HCT116 (cell line): ENCODE measurements around the gene ATP2B3. TPM values are rescaled to one million over a fixed set of nuclear protein-coding genes. Genes with fewer than 3 reads are reported as not detected.

Experiments
- ATAC-seq: fragments of 200-7000 bp; cut with Tn5 transposase; 2 replicates; pipeline ENCODE4 v1.9.1; 2020; ENCODE audit warnings: mild to moderate bottlenecking, moderate library complexity
- BruUV-seq: library from RNA; stranded (reverse); fragments of 400-500 nt; replicated peaks from 2 replicates; lab custom pipeline; 2021; lab: Mats Ljungman, UMichigan
- CTCF ChIA-PET: fragments of 300-600 bp; sonication (Branson Sonifier 250); formaldehyde crosslinking; loops from one replicate; lab custom pipeline; 2021; ENCODE audit warnings: antibody characterized with exemption; lab: Charles Lee
- POLR2A ChIA-PET: fragments of 300-600, 350-600 bp; sonication (Branson Sonifier 250); formaldehyde crosslinking; loops from one replicate; lab custom pipeline; 2021; ENCODE audit warnings: antibody characterized with exemption; lab: Charles Lee
- RAD21 ChIA-PET, 2 experiments: fragments of 300-600 bp; sonication (Branson Sonifier 250); formaldehyde crosslinking; loops; one replicate each; lab custom pipeline; 2023; ENCODE audit warnings: low total read pairs in 2 of 2; ENCODE audit not compliant: uncharacterized antibody in 2 of 2, unreplicated experiment in 2 of 2, low non-redundant PET in 1 of 2; lab: Charles Lee
- DNase-seq: peaks from one replicate; pipeline ENCODE4 v3.0.0-alpha.2; 2010; ENCODE audit warnings: low read depth, low spot score
- H2AFZ ChIP-seq: fragments of 200-600 bp; shearing (Covaris generic), sonication (generic); 2 replicates; pipeline ENCODE4 v1.6.1; 2017; ENCODE audit warnings: low read depth, mixed run types, mixed read lengths, antibody characterized with exemption, low read length; ENCODE audit not compliant: poor library complexity, severe bottlenecking
- H3K27ac ChIP-seq: 2 replicates; pipeline ENCODE4 v1.5.1; 2012; ENCODE audit warnings: low read depth, low read length
- H3K27me3 ChIP-seq: fragments of 200-600 bp; sonication (generic); 2 replicates; pipeline ENCODE4 v1.6.1; 2016; ENCODE audit warnings: mixed run types, low read length, mixed read lengths; ENCODE audit not compliant: insufficient read depth
- H3K36me3 ChIP-seq, 2 experiments: fragments of 200-500 bp in 1 of 2; fragments of 200-600 bp in 1 of 2; sonication (Bioruptor generic) in 1 of 2; sonication (generic) in 1 of 2; 2 replicates each; pipeline versions ENCODE4 v1.5.1 to v1.6.1; 2014 to 2016; ENCODE audit warnings: low read length in 2 of 2, inconsistent platforms in 1 of 2, mixed read lengths in 1 of 2, mixed run types in 1 of 2; ENCODE audit not compliant: insufficient read depth in 2 of 2, control insufficient read depth in 1 of 2
- H3K4me1 ChIP-seq, 2 experiments: fragments of 200-600 bp in 1 of 2; sonication (generic) in 1 of 2; 2 replicates each; pipeline versions ENCODE4 v1.5.1 to v1.6.1; 2012 to 2017; ENCODE audit warnings: low read length in 2 of 2, inconsistent platforms in 1 of 2, mild to moderate bottlenecking in 1 of 2, mixed read lengths in 1 of 2, mixed run types in 1 of 2, moderate library complexity in 1 of 2; ENCODE audit not compliant: insufficient read depth in 2 of 2, control insufficient read depth in 1 of 2
- H3K4me2 ChIP-seq: fragments of 200-600 bp; sonication (generic); 2 replicates; pipeline ENCODE4 v1.6.1; 2017; ENCODE audit warnings: mixed run types, low read length, mixed read lengths
- H3K4me3 ChIP-seq, 2 experiments: fragments of 200-600 bp in 1 of 2; sonication (generic) in 1 of 2; replicated peaks in 1 of 2; 2 replicates each; pipeline ENCODE4 v1.5.1; 2011 to 2016; ENCODE audit warnings: low read length in 2 of 2, control low read depth in 1 of 2, low read depth in 1 of 2, mild to moderate bottlenecking in 1 of 2, mixed read lengths in 1 of 2, mixed run types in 1 of 2
- H3K79me2 ChIP-seq: fragments of 200-600 bp; sonication (generic); 2 replicates; pipeline ENCODE4 v1.6.1; 2017; ENCODE audit warnings: mild to moderate bottlenecking, mixed run types, low read length, moderate library complexity, mixed read lengths; ENCODE audit not compliant: insufficient read depth
- H3K9ac ChIP-seq: fragments of 200-600 bp; sonication (generic); 2 replicates; pipeline ENCODE4 v1.6.1; 2016; ENCODE audit warnings: low read length, mixed read lengths
- H3K9me2 ChIP-seq: fragments of 200-600 bp; sonication (generic), shearing (Covaris generic); 2 replicates; pipeline ENCODE4 v1.6.1; 2017; ENCODE audit warnings: mixed run types, mild to moderate bottlenecking, moderate library complexity; ENCODE audit not compliant: insufficient read depth
- H3K9me3 ChIP-seq, 2 experiments: fragments of 200-500 bp in 1 of 2; fragments of 200-600 bp in 1 of 2; sonication (Bioruptor generic) in 1 of 2; sonication (generic) in 1 of 2; 2 replicates each; pipeline ENCODE4 v1.6.1; 2014 to 2017; ENCODE audit warnings: low read length in 2 of 2, mixed read lengths in 2 of 2, inconsistent platforms in 1 of 2, low read depth in 1 of 2, mild to moderate bottlenecking in 1 of 2, mixed run types in 1 of 2, moderate library complexity in 1 of 2; ENCODE audit not compliant: control insufficient read depth in 1 of 2, insufficient read depth in 1 of 2
- H4K20me1 ChIP-seq: fragments of 200-600 bp; sonication (generic), shearing (Covaris generic); 2 replicates; pipeline ENCODE4 v1.6.1; 2017; ENCODE audit warnings: mixed run types, mild to moderate bottlenecking, moderate library complexity; ENCODE audit not compliant: insufficient read depth
- POLR2A ChIP-seq: IDR thresholded peaks from 2 replicates; pipeline ENCODE4 v1.7.0; 2011; ENCODE audit warnings: borderline replicate concordance; ENCODE audit not compliant: insufficient read depth, insufficient read length; ENCODE audit errors: extremely low read depth
- SIN3A ChIP-seq: IDR thresholded peaks from 2 replicates; pipeline ENCODE4 v1.6.1; 2012; ENCODE audit warnings: low read depth
- SP1 ChIP-seq: IDR thresholded peaks from 2 replicates; pipeline ENCODE4 v1.6.1; 2012; ENCODE audit warnings: low read depth
- SRF ChIP-seq: IDR thresholded peaks from 2 replicates; pipeline ENCODE4 v1.6.1; 2012; ENCODE audit warnings: low read depth
- intact Hi-C: fragments of 100-400 bp; cut with micrococcal nuclease; formaldehyde crosslinking; loops from 2 replicates; pipeline ENCODE4 v1.10.0; 2022
- total RNA-seq: library from RNA; stranded (reverse); gene quantifications from one replicate; pipeline ENCODE4 v1.2.1, GENCODE V29; 2021; ENCODE audit not compliant: unreplicated experiment
- TF ChIP-seq, protein P1 (sequence below): IDR thresholded peaks from 2 replicates; pipeline ENCODE4 v1.6.1; 2011; ENCODE audit warnings: mild to moderate bottlenecking, low read length, moderate library complexity; ENCODE audit not compliant: insufficient replicate concordance; ENCODE audit errors: extremely low read depth
- TF ChIP-seq, protein P2 (sequence below): IDR thresholded peaks from 2 replicates; pipeline ENCODE4 v1.6.1; 2012

Gene ATP2B3
- total RNA-seq, 1 experiment from 2014 or later = not detected

DNA sequence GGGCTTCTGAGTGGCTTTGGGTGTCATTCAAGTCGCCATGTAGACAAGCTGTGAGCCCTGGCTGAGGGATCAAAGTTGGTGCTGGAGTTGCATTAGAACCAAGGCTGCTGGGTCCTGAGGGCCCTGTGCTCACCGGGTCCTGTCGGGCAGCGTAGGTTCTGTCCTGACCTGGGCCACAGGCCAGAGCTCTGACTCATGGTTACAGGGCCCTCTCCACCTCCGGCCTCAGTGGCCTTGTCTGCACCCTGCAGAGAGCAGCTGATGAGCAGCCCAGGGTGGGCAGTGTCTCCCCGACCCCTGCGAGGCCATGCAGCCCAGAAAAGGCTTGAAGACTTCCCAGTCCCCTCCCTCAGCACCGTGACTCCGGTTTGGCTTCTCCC lies 22.5 kb downstream of the ATP2B3 start:
- no peak overlapping the region for H3K27ac ChIP-seq
- no peak for TF ChIP-seq SIN3A
- ChIA-PET POLR2A (no interaction called here), RAD21 (interaction anchor here in 1 of 2 experiments (1.1 kb wide), 1 partner anchor 128 kb away, joined by 7 read pairs; no protein-coding TSS in a partner anchor), CTCF (interaction anchor here (0.9 to 2.1 kb wide), 8 partner anchors 8 to 599 kb away, joined by 3 to 25 read pairs (median 4); partner anchors contain the start of gene DUSP9)
- H3K9ac ChIP-seq = no peak overlapping the region
- no peak; the same call in 1 of the 2 replicates for ATAC-seq
- H3K36me3 ChIP-seq = no peaks in the 10 kb centered on the region
- no peaks in the 10 kb centered on the region for H3K9me2 ChIP-seq
- peaks cover 0 to 5% of the 10 kb centered on the region in 2 experiments; a peak in 1 of 4 replicates for H3K4me1 ChIP-seq
- intact Hi-C loops = loop anchor here (1.0 kb wide), 2 partner anchors 109 to 128 kb away; no protein-coding TSS in a partner anchor
- H4K20me1 ChIP-seq = no peaks in the 10 kb centered on the region
- no peak for DNase-seq
- no peaks in the 10 kb centered on the region for H3K9me3 ChIP-seq
- no peaks in the 10 kb centered on the region for H3K79me2 ChIP-seq
- H3K4me3 ChIP-seq = no peak overlapping the region
- H3K27me3 ChIP-seq = no peaks in the 10 kb centered on the region
- H2AFZ ChIP-seq = no peak overlapping the region
- no TSS peak for BruUV-seq
- 0 out of 2 replicates have a peak overlapping the region, but pooled peaks have one; percentile 19 for H3K4me2 ChIP-seq

GRCh38 chrX:153544727-153545126 lies 27.3 kb downstream of the ATP2B3 start:
- no peak overlapping the region for H3K4me2 ChIP-seq
- ATAC-seq (no peak), DNase-seq (no peak)
- TF ChIP-seq, protein P1, sequence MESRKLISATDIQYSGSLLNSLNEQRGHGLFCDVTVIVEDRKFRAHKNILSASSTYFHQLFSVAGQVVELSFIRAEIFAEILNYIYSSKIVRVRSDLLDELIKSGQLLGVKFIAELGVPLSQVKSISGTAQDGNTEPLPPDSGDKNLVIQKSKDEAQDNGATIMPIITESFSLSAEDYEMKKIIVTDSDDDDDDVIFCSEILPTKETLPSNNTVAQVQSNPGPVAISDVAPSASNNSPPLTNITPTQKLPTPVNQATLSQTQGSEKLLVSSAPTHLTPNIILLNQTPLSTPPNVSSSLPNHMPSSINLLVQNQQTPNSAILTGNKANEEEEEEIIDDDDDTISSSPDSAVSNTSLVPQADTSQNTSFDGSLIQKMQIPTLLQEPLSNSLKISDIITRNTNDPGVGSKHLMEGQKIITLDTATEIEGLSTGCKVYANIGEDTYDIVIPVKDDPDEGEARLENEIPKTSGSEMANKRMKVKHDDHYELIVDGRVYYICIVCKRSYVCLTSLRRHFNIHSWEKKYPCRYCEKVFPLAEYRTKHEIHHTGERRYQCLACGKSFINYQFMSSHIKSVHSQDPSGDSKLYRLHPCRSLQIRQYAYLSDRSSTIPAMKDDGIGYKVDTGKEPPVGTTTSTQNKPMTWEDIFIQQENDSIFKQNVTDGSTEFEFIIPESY = no peak
- TF ChIP-seq SP1 (no peak), SRF (no peak), POLR2A (no peak)
- TF ChIP-seq, protein P2, sequence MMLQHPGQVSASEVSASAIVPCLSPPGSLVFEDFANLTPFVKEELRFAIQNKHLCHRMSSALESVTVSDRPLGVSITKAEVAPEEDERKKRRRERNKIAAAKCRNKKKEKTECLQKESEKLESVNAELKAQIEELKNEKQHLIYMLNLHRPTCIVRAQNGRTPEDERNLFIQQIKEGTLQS = no peak
- no peak overlapping the region for H3K4me3 ChIP-seq
- no peak overlapping the region for H2AFZ ChIP-seq
- ChIA-PET RAD21 (no interaction called here), CTCF (no interaction called here), POLR2A (no interaction called here)
- no peak overlapping the region for H3K27ac ChIP-seq
- H3K9me2 ChIP-seq = no peaks in the 10 kb centered on the region
- BruUV-seq = no TSS peak
- H3K79me2 ChIP-seq = no peaks in the 10 kb centered on the region
- no peak overlapping the region for H3K9ac ChIP-seq
- no peaks in the 10 kb centered on the region for H4K20me1 ChIP-seq
- no peaks in the 10 kb centered on the region for H3K9me3 ChIP-seq
- H3K27me3 ChIP-seq = no peaks in the 10 kb centered on the region
- H3K4me1 ChIP-seq = peaks cover 0 to 3% of the 10 kb centered on the region in 2 experiments; a peak in 1 of 4 replicates
- H3K36me3 ChIP-seq = no peaks in the 10 kb centered on the region
- intact Hi-C loops = no loop called here
